ENCODE results near the gene KANSL1.

DNA sequence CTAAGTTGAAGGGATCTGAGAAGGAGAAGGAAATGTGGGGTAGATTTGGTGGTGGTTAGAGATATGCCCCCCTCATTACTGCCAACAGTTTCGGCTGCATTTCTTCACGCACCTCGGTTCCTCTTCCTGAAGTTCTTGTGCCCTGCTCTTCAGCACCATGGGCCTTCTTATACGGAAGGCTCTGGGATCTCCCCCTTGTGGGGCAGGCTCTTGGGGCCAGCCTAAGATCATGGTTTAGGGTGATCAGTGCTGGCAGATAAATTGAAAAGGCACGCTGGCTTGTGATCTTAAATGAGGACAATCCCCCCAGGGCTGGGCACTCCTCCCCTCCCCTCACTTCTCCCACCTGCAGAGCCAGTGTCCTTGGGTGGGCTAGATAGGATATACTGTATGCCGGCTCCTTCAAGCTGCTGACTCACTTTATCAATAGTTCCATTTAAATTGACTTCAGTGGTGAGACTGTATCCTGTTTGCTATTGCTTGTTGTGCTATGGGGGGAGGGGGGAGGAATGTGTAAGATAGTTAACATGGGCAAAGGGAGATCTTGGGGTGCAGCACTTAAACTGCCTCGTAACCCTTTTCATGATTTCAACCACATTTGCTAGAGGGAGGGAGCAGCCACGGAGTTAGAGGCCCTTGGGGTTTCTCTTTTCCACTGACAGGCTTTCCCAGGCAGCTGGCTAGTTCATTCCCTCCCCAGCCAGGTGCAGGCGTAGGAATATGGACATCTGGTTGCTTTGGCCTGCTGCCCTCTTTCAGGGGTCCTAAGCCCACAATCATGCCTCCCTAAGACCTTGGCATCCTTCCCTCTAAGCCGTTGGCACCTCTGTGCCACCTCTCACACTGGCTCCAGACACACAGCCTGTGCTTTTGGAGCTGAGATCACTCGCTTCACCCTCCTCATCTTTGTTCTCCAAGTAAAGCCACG, 165.9 kb downstream of the KANSL1 start:
- TF ChIP-seq, protein P1, sequence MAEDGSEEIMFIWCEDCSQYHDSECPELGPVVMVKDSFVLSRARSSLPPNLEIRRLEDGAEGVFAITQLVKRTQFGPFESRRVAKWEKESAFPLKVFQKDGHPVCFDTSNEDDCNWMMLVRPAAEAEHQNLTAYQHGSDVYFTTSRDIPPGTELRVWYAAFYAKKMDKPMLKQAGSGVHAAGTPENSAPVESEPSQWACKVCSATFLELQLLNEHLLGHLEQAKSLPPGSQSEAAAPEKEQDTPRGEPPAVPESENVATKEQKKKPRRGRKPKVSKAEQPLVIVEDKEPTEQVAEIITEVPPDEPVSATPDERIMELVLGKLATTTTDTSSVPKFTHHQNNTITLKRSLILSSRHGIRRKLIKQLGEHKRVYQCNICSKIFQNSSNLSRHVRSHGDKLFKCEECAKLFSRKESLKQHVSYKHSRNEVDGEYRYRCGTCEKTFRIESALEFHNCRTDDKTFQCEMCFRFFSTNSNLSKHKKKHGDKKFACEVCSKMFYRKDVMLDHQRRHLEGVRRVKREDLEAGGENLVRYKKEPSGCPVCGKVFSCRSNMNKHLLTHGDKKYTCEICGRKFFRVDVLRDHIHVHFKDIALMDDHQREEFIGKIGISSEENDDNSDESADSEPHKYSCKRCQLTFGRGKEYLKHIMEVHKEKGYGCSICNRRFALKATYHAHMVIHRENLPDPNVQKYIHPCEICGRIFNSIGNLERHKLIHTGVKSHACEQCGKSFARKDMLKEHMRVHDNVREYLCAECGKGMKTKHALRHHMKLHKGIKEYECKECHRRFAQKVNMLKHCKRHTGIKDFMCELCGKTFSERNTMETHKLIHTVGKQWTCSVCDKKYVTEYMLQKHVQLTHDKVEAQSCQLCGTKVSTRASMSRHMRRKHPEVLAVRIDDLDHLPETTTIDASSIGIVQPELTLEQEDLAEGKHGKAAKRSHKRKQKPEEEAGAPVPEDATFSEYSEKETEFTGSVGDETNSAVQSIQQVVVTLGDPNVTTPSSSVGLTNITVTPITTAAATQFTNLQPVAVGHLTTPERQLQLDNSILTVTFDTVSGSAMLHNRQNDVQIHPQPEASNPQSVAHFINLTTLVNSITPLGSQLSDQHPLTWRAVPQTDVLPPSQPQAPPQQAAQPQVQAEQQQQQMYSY (CRISPR knock-in tag; IDR thresholded peaks at IDR 0.05) = no peak
- no peak for TF ChIP-seq MAX (CRISPR knock-in tag; IDR thresholded peaks at IDR 0.05)
- no peak for TF ChIP-seq ATF2 (CRISPR knock-in tag; IDR thresholded peaks at IDR 0.05; ENCODE audit: borderline replicate concordance, low read depth)
- TF ChIP-seq, protein P2, sequence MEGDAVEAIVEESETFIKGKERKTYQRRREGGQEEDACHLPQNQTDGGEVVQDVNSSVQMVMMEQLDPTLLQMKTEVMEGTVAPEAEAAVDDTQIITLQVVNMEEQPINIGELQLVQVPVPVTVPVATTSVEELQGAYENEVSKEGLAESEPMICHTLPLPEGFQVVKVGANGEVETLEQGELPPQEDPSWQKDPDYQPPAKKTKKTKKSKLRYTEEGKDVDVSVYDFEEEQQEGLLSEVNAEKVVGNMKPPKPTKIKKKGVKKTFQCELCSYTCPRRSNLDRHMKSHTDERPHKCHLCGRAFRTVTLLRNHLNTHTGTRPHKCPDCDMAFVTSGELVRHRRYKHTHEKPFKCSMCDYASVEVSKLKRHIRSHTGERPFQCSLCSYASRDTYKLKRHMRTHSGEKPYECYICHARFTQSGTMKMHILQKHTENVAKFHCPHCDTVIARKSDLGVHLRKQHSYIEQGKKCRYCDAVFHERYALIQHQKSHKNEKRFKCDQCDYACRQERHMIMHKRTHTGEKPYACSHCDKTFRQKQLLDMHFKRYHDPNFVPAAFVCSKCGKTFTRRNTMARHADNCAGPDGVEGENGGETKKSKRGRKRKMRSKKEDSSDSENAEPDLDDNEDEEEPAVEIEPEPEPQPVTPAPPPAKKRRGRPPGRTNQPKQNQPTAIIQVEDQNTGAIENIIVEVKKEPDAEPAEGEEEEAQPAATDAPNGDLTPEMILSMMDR (IDR thresholded peaks at IDR 0.05) = no peak
- TF ChIP-seq, protein P3, sequence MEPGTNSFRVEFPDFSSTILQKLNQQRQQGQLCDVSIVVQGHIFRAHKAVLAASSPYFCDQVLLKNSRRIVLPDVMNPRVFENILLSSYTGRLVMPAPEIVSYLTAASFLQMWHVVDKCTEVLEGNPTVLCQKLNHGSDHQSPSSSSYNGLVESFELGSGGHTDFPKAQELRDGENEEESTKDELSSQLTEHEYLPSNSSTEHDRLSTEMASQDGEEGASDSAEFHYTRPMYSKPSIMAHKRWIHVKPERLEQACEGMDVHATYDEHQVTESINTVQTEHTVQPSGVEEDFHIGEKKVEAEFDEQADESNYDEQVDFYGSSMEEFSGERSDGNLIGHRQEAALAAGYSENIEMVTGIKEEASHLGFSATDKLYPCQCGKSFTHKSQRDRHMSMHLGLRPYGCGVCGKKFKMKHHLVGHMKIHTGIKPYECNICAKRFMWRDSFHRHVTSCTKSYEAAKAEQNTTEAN (CRISPR knock-in tag; IDR thresholded peaks at IDR 0.05) = no peak
- no peak for TF ChIP-seq SOX15 (CRISPR knock-in tag; IDR thresholded peaks at IDR 0.05)
- no peak for TF ChIP-seq NFE2L1 (CRISPR knock-in tag; IDR thresholded peaks at IDR 0.05)
- no peak for TF ChIP-seq TCF7 (CRISPR knock-in tag; IDR thresholded peaks at IDR 0.05; ENCODE audit: low read depth)
- TF ChIP-seq, protein P4, sequence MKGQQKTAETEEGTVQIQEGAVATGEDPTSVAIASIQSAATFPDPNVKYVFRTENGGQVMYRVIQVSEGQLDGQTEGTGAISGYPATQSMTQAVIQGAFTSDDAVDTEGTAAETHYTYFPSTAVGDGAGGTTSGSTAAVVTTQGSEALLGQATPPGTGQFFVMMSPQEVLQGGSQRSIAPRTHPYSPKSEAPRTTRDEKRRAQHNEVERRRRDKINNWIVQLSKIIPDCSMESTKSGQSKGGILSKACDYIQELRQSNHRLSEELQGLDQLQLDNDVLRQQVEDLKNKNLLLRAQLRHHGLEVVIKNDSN (CRISPR knock-in tag; IDR thresholded peaks at IDR 0.05) = no peak
- no peak for TF ChIP-seq FOXP1 (CRISPR knock-in tag; IDR thresholded peaks at IDR 0.05; ENCODE audit: borderline replicate concordance)
- TF ChIP-seq, protein P5, sequence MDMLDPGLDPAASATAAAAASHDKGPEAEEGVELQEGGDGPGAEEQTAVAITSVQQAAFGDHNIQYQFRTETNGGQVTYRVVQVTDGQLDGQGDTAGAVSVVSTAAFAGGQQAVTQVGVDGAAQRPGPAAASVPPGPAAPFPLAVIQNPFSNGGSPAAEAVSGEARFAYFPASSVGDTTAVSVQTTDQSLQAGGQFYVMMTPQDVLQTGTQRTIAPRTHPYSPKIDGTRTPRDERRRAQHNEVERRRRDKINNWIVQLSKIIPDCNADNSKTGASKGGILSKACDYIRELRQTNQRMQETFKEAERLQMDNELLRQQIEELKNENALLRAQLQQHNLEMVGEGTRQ (CRISPR knock-in tag; IDR thresholded peaks at IDR 0.05) = no peak
- no peak for TF ChIP-seq MXD4 (CRISPR knock-in tag; IDR thresholded peaks at IDR 0.05; ENCODE audit: borderline replicate concordance)
- TF ChIP-seq, protein P6, sequence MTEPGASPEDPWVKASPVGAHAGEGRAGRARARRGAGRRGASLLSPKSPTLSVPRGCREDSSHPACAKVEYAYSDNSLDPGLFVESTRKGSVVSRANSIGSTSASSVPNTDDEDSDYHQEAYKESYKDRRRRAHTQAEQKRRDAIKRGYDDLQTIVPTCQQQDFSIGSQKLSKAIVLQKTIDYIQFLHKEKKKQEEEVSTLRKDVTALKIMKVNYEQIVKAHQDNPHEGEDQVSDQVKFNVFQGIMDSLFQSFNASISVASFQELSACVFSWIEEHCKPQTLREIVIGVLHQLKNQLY (CRISPR knock-in tag; IDR thresholded peaks at IDR 0.05) = no peak
- TF ChIP-seq ZBTB21 (CRISPR knock-in tag; IDR thresholded peaks at IDR 0.05; ENCODE audit: borderline replicate concordance) = no peak

All from WTC11 (cell line).